Stimulated activated CD4-positive, alpha-beta T cell treated with anti-CD3 and anti-CD28 coated beads, Interleukin-1b, Interleukin-23, amount 100 ng/mL, for 1 hour (primary cell): ENCODE results near the gene MUC6.

Source experiments
- DNase-seq, 2 donors: peaks; one replicate each; pipeline ENCODE4 v3.0.0-alpha.2; 2020; ENCODE audit warnings: low read depth in 2 of 2

MUC6 gene, protein sequence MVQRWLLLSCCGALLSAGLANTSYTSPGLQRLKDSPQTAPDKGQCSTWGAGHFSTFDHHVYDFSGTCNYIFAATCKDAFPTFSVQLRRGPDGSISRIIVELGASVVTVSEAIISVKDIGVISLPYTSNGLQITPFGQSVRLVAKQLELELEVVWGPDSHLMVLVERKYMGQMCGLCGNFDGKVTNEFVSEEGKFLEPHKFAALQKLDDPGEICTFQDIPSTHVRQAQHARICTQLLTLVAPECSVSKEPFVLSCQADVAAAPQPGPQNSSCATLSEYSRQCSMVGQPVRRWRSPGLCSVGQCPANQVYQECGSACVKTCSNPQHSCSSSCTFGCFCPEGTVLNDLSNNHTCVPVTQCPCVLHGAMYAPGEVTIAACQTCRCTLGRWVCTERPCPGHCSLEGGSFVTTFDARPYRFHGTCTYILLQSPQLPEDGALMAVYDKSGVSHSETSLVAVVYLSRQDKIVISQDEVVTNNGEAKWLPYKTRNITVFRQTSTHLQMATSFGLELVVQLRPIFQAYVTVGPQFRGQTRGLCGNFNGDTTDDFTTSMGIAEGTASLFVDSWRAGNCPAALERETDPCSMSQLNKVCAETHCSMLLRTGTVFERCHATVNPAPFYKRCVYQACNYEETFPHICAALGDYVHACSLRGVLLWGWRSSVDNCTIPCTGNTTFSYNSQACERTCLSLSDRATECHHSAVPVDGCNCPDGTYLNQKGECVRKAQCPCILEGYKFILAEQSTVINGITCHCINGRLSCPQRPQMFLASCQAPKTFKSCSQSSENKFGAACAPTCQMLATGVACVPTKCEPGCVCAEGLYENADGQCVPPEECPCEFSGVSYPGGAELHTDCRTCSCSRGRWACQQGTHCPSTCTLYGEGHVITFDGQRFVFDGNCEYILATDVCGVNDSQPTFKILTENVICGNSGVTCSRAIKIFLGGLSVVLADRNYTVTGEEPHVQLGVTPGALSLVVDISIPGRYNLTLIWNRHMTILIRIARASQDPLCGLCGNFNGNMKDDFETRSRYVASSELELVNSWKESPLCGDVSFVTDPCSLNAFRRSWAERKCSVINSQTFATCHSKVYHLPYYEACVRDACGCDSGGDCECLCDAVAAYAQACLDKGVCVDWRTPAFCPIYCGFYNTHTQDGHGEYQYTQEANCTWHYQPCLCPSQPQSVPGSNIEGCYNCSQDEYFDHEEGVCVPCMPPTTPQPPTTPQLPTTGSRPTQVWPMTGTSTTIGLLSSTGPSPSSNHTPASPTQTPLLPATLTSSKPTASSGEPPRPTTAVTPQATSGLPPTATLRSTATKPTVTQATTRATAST (N-terminal part only)

DNA sequence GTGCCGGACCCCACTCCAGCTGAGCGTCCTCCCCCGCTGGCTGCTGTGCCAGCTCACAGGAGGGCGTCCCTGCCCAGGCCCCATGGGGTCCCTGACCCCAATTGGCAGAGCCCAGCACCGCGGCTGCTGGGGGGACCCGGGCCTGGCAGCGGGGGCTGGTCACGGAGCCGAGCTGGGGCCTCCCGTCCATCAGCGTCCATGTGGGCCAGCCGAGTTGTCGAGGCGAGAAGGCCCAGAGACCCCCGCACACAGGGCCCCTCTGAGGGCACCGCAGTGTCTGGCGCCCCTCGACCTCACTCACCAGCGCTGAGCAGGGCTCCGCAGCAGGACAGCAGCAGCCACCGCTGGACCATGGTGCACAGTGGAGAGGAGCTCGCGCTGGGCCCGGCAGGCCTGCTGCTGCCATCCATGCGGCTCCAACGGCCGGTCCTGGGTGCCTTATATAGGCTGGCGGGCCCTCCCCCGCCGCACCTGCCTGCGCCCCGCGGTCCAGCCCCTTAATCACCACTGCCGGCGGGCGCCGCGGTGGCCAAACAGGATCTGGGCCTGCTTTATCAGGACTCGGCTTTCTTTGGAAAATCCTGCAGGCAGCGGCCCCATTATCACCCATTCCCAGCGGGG, at the start of gene MUC6:
Gene MUC6 (minus strand): TSS at position 416 of the 621 bp plus-strand sequence. CDS start 63 bp downstream, at position 353.
- no peak for DNase-seq

DNA sequence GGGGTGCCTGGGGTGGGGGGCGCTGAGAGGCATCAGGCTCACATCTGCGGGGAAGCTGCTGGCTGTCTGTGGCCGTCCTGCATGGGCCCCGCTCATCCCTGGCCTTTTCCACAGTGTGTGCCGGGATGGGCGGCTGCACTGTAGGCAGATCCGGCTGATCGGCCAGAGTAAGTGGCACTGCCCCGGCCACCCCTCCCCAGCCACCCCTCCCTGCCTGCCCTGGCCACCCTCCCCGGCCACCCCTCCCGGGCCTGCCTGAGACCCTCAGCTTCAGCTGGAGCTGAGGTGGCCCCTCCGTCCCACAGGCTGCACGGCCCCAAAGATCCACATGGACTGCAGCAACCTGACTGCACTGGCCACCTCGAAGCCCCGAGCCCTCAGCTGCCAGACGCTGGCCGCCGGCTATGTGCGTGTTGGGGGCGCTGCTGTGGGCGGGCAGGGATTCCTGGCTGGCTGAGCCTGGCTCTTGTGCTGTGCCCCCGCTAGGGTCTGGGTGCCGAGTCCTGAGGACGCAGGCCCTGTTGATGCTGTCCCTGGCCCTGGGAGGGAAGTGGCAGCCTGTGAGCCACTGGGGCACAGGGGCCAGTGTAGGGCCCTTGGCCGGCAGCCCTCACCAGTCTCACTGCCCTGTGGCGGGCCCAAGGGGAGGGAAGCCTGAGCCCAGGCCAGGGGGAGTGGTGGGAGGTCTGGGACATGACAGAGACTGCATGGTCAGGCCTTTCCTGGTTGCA, 49.1 kb upstream of the MUC6 start:
- DNase-seq, result no peak

DNA sequence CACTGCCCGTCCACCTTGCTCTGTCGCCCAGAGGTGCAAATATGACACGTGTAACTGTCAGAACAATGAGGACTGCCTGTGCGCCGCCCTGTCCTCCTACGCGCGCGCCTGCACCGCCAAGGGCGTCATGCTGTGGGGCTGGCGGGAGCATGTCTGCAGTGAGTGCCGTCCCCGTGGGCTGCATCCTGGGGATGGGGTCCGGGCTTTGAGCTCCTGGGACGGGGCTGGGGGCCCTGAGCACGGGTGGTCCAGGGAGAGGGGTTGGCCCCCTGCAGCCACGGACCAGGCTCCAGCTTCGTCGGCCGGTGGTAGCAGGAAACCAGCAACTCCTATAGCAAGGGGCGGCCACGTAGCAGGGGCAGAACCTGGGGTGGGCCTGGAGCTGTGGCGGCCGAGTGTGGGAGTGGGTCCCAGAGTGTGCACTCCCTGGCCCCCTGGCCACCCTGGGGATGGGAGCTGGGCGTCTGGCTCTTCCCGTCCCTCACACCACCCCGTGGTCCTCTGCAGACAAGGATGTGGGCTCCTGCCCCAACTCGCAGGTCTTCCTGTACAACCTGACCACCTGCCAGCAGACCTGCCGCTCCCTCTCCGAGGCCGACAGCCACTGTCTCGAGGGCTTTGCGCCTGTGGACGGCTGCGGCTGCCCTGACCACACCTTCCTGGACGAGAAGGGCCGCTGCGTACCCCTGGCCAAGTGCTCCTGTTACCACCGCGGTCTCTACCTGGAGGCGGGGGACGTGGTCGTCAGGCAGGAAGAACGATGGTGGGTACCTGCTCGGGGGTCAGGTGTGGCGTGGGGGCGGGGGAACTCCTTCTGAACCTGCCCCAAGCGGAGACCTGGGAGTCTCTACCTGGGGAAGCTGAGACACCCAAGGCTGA, 48.3 kb upstream of the MUC6 start:
- DNase-seq, result no peak

DNA sequence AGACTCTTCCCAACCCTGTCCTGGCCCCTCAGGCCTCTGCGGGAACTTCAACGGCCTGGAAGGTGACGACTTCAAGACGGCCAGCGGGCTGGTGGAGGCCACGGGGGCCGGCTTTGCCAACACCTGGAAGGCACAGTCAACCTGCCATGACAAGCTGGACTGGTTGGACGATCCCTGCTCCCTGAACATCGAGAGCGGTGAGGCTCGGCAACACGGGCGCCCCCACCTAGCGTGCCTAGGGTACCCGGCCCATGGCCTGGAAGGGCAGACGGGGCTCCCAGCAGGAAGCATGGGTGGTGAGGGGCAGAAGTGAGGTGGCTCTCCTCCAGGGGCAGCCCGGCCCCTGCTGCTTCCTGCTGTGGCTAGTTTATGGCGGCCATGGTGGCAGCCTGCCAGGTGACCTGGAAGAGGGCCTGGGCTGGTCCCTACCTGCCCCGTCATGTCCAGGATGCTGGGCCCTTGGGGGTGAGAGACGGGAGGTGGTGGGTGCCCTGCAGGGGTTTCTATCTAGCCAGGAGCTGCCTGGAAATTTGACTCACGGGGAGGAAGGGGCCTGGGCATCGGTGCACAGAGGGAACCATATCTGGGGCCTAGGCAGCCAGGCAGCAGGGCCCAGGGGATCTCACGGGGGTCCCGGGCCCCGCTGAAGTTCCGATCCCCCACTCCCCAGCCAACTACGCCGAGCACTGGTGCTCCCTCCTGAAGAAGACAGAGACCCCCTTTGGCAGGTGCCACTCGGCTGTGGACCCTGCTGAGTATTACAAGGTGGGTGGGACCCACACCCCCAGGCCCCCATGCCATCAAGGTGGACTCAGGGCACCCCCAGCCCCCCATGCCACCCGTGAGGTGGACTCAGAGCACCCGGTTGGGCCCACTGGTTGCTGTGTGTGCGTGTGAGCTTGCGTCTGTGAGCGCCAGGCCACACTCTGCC, 47.4 kb upstream of the MUC6 start:
- DNase-seq, result no peak

DNA sequence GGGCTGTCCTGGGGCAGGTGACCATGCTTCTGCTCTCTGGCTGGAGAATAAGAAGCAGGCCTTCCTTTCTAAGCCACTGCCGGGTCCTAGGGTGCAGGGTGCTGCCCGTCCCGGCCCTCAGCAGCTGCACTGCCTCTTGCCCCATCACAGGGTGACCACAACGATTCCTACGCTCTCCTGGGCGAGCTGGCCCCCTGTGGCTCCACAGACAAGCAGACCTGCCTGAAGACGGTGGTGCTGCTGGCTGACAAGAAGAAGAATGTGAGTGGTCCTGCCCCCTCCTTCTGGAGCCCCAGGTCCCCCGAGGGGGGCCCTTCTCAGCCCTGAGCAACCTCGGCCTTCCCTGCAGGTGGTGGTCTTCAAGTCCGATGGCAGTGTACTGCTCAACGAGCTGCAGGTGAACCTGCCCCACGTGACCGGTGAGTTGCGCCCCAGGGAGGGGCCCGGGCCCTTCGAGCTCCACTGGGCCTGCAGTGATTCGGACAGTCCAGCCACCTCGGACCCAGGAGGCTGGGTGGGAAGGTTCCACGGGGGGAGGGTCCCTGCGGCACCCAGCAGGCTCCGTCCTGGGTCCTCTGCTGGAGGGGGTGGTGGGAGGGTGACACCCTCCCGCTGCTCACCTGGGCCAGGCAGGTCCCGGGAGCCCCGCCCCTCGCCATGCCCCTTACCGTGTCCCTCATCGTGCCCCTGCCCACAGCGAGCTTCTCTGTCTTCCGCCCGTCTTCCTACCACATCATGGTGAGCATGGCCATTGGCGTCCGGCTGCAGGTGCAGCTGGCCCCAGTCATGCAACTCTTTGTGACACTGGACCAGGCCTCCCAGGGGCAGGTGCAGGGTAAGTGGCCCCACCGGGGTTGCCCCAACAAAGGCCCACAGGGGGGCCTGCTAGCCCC, 46.5 kb upstream of the MUC6 start:
- DNase-seq, result no peak

DNA sequence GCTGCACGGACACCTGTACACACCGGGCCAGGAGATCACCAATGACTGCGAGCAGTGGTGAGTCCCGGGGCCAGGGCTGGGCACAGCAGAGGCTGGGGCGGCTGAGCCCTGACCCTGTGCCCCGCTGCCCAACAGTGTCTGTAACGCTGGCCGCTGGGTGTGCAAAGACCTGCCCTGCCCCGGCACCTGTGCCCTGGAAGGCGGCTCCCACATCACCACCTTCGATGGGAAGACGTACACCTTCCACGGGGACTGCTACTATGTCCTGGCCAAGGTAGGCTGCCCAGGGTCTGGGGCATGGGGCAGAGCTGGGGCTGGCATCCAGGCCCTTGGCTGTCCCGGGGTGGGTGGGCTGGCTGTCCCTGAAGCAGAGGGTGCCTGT, 45.8 kb upstream of the MUC6 start:
- DNase-seq, result no peak

DNA sequence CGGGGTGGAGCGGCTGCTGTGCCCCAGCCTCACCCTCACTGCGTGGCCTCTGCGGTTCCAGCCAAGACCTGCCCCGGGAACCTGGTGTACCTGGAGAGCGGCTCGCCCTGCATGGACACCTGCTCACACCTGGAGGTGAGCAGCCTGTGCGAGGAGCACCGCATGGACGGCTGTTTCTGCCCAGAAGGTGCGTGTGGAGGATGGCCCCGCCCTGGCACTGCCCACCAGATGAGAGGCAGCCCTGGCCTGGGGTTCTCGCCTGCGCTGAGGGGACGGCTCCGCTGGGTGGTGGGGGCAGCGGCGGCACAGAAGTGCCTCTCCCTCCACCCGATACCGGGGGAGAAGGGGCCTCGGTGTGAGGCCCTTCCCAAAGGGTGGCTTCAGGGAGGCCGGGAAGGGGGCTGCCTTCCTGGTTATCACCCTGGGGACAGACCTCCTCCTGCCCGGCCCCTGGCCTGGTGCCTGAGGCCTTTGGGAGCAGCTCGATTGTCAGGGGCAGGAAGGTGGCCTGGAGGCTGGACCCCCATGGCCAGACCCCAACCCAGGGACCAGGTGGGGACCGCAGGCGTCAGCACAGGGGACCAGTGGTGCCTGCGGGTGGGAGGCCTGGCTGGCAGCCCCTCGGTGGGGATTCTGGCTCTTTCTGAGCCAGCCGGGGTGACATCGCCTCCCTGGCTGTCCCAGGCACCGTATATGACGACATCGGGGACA, 45.2 kb upstream of the MUC6 start:
- no peak for DNase-seq

DNA sequence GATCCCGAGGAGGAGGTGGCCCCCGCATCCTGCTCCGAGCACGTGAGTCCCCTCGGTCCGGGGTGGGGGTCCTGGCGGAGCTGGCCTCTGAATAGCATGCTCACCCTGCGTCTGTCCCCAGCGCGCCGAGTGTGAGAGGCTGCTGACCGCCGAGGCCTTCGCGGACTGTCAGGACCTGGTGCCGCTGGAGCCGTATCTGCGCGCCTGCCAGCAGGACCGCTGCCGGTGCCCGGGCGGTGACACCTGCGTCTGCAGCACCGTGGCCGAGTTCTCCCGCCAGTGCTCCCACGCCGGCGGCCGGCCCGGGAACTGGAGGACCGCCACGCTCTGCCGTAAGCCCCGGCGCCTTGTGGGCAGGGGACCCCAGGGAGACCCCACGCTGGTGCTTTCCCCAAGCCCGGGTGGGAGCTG, 41.7 kb upstream of the MUC6 start:
- no peak for DNase-seq

DNA sequence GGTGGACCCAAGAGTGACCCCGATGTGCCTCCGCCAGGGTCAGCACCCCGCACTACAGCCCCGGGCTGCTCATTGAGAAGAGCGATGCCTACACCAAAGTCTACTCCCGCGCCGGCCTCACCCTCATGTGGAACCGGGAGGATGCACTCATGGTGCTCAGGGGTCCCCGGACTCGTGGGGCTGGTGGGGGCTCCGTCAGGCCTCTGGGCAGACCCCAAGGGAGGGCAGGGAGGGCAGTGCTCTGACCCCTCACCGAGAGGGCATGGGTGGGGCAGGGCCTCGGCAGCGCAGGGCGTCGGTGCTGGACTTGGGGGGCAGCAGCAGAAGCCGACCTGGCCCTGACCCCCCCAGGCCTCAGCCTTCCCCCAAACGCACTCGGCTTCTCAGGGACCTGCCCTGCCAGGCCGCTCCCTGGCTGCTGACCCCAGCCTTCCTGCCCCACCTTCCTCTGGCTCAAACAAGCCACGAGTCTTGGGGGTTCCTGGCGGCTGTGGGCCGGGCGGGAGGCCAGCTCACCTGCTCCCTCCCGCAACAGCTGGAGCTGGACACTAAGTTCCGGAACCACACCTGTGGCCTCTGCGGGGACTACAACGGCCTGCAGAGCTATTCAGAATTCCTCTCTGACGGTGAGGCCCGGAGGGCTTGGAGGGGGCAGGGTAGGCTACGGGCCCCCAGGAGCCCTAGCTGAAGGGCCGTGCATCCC, 41.0 kb upstream of the MUC6 start:
- no peak for DNase-seq

DNA sequence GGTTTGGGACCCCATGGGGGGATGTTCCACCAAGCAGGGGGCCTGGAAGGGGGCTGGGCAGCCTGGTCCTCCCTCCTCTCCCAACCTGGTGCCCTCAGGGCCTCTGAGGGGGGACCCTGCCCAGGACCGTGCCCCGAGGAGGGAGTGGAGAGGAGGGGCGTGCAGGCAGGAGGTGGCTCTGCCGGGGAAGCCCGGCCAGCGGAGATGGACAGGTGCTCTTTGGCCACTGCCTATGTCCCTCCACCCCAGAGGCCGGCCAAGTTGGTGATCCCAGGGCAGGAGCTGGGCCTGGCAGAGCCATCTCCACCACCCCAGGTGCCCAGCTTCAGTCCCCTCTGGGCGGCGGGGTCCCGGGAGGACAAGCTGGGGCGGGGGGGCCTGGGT, 40.5 kb upstream of the MUC6 start:
- DNase-seq, result no peak

DNA sequence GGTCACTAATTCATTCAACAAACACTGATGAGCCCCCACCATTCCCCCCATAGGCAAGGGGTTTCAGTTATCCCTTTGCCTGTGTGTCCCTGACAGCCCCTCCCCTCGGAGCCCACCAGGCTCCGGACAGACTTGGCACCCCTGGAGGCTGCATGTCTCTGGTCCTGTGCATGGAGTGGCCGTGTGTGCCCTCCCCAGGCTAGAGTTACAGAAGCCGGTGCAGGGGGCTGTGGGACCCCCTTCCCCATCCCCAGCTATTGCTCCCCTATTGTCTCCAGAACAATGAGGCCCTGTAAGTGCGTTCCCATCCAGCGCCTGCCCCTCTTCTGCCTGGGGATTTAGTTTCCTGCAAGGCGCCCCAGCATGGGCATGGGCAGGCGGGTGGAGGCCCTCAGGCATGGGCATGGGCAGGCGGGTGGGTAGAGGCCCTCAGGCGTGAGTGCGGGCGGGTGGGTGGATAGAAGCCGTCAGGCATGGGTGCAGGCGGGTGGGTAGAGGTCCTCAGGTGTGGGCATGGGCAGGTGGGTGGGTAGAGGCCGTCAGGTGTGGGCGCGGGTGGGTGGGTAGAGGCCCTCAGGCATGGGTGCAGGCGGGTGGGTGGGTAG, 39.6 kb upstream of the MUC6 start:
- no peak for DNase-seq

DNA sequence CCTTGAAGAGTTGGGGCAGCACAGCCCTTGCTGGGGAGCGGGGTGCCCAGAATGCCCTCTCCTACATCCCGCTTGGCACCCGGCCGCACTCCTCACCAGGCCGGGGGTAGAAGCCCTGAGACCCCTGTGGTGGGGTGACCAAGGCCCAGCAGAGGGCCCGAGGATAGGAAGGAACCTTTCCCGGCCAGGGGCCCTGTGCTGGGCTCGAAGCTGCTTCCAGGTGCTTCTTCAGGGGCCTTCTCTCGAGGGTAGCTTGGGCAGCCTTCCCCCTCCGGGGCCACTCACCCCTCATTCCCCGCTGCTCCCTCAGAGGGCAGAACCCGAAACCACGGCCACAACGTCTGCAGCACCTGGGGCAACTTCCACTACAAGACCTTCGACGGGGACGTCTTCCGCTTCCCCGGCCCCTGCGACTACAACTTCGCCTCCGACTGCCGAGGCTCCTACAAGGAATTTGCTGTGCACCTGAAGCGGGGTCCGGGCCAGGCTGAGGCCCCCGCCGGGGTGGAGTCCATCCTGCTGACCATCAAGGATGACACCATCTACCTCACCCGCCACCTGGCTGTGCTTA, 38.9 kb upstream of the MUC6 start:
- DNase-seq, result no peak

DNA sequence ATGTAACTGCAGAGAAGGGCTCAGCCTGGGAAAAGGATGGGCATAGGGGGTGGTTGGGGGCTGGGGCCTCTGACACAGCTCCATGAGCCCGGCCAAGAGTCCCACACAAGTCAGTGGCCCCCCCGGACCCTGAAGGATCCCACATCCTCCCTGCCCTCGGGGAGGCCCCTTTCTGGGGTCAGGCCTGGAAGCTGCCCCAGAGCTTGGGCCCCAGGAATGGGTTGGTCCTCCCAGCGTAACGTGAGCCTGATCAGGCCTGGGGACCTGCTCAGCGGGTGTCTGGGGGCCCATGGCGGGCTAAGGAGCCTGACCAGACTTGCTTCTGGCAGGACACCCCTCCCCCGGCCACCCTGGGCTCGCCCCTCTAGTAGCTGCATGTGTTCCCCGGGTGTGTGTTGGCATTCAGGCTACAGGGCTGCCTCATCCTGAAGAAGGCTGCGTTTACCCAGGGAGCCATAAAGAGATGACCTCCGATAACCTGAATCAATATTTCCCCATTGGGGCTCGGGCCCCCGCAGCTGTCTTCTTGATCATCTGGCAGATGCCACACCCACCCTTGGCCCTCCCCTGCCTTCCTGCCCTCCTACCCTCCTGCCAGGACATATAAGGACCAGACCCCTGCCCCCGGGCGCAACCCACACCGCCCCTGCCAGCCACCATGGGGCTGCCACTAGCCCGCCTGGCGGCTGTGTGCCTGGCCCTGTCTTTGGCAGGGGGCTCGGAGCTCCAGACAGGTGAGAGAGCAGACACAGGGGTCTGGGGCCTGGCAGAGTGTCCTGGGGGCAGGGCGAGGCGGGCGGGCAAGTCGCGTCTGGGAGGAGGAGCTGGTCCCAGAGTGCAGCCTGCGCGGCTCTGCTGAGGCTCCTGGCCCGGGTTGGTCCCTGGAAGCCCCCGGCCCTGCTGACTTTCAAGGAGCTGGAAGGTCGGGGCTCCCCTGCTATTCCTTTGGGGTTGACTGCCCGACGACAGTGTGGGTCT, 38.0 kb upstream of the MUC6 start, which contains the start of gene MUC2:
Gene MUC2 (plus strand): TSS at position 631 of the 978 bp plus-strand sequence.
- no peak for DNase-seq

DNA sequence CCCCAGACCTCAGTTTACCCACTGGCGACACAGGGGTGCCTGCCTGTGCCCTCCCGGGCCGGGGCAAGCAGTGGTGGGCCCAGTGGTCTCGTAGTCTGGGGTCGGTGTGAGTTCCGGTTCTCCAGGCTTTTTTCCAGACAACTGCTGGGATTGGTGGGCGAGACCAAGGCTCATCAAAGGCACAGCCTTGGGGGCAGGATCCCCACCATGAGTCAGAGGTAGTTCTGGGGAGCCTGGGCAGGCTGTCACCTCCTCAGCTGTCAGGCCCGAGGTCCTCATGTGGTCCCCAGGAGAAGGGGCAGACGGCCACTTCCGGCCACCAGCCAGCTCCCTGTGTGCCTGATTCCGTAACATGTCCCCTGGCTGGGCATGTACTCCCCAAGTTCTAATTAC, 37.3 kb upstream of the MUC6 start:
- DNase-seq, result no peak
